Activated CD4-positive, alpha-beta memory T cell treated with anti-CD3 and anti-CD28 coated beads for 36 hours (primary cell): ENCODE results near the gene SCP2D1. TPM values are rescaled to one million over a fixed set of nuclear protein-coding genes. Genes with fewer than 3 reads are reported as not detected.

Experiments used
- CTCF ChIA-PET: fragments of 350-600 bp; sonication (Branson Sonifier 250); formaldehyde crosslinking; loops from one replicate; lab custom pipeline; 2021; ENCODE audit warnings: antibody characterized with exemption, inconsistent platforms; lab: Charles Lee
- POLR2A ChIA-PET: fragments of 350-600 bp; sonication (Branson Sonifier 250); formaldehyde crosslinking; loops from one replicate; lab custom pipeline; 2021; ENCODE audit warnings: antibody characterized with exemption; lab: Charles Lee
- DNase-seq: peaks from one replicate; pipeline ENCODE4 v3.0.0-alpha.2; 2020
- H3K27ac Mint-ChIP-seq: one replicate; pipeline ENCODE4 v1.8.0; 2021; ENCODE audit warnings: mixed read lengths
- H3K27me3 Mint-ChIP-seq: one replicate; pipeline ENCODE4 v1.8.0; 2021; ENCODE audit warnings: mixed read lengths
- H3K36me3 Mint-ChIP-seq: one replicate; pipeline ENCODE4 v1.8.0; 2021; ENCODE audit warnings: mixed read lengths
- H3K4me1 Mint-ChIP-seq: one replicate; pipeline ENCODE4 v1.8.0; 2021; ENCODE audit warnings: low read depth, mixed read lengths
- H3K4me3 Mint-ChIP-seq: one replicate; pipeline ENCODE4 v1.8.0; 2021; ENCODE audit warnings: mild to moderate bottlenecking, mixed read lengths
- H3K9me3 Mint-ChIP-seq: one replicate; pipeline ENCODE4 v1.8.0; 2021; ENCODE audit warnings: mixed read lengths
- intact Hi-C: fragments of 100-400 bp; cut with micrococcal nuclease; formaldehyde crosslinking; loops from one replicate; pipeline ENCODE4 v1.15.1; 2023
- total RNA-seq, 2 experiments: library from RNA; stranded (reverse); gene quantifications; one replicate each; pipeline ENCODE4 v1.2.3, GENCODE V29; 2021

Gene SCP2D1
- total RNA-seq, 2 experiments from 2014 or later, result not detected

DNA sequence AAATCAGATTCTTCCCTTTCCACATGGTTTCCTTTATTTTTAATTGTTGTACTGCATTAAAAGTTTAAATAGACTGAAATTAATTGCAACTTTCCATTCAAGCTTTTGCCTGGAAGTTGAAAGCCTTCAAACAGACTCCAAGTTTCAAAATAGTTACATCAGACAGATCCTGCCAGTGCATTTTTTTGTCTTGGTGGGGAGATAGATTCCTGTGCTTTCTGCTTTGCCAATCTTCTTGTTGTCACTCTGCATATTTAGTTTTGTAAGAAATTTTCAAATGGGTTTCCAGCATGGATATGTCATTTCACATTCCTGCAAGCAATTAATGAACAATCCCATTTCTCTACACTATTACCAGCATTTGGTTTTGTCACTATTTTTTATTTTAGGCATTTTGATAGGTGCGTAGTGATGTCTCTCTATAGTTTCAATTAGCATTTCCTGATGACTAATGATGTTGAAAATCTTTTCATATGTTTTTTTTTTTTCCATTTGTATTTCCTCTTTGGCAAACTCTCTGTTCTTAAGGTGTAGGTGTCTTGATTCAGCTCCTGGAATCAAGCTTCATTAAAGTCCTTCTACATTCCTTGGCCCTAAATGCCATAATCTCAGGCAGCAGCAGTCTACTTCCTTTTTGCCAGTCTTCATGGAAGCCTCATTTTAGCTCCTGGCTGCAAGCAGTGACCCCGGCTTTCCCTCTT lies 40.5 kb downstream of the SCP2D1 start:
- Mint-ChIP-seq H3K4me1 (no peaks in the 10 kb centered on the region), H3K27ac (no peak overlapping the region), H3K4me3 (no peak overlapping the region), H3K9me3 (no peaks in the 10 kb centered on the region), H3K36me3 (no peaks in the 10 kb centered on the region), H3K27me3 (peaks cover 9% of the 10 kb centered on the region)
- POLR2A ChIA-PET, result no interaction called here
- DNase-seq, result no peak
- intact Hi-C loops, result no loop called here
- CTCF ChIA-PET, result no interaction called here

DNA sequence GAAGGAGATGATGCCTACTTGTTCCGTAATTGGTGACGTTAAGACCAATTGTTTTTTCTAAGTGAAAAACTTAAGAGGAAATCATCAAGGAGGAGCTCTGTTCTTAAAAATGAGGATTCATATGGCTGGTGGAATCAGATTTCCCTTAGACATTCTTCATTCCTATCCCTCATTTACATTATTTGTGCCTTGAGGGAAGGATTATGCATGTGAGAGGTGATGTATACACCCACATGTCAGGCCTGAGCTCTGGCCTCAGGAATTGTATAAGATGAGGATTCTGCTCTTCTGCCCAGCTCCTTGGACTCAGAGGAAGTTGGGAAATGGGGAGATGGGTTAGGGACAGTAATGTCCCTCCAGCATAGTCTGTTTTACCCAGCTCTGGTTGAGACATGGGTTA lies 42.3 kb downstream of the SCP2D1 start:
- H3K27ac Mint-ChIP-seq, result no peak overlapping the region
- peaks cover 8% of the 10 kb centered on the region for H3K9me3 Mint-ChIP-seq
- intact Hi-C loops, result no loop called here
- no peak overlapping the region for H3K4me3 Mint-ChIP-seq
- no peaks in the 10 kb centered on the region for H3K4me1 Mint-ChIP-seq
- ChIA-PET POLR2A (no interaction called here), CTCF (no interaction called here)
- peaks cover 6% of the 10 kb centered on the region for H3K27me3 Mint-ChIP-seq
- DNase-seq, result no peak
- no peaks in the 10 kb centered on the region for H3K36me3 Mint-ChIP-seq

DNA sequence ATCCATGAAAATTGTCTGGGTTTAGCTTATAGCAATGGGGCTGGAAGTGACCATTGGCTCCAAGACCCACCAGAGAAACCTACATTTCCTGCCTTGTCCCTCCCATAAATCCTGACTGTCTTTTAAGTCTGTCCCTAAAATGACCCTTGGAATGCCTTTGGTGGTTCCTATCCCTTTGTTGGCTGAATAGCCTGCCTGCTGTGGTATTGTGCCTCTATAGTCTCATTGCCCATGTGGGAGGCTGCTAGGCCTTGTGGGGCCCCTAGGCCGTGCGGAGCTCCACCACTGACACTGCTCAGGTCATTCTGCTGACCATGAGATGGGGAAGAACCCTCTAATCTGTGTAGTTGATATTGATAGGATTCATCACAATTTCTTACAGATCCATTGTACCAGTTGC lies 43.3 kb downstream of the SCP2D1 start:
- Mint-ChIP-seq H3K9me3 (peaks cover 8% of the 10 kb centered on the region), H3K27me3 (peaks cover 6% of the 10 kb centered on the region), H3K4me3 (no peak overlapping the region), H3K4me1 (no peaks in the 10 kb centered on the region), H3K27ac (no peak overlapping the region), H3K36me3 (no peaks in the 10 kb centered on the region)
- ChIA-PET POLR2A (no interaction called here), CTCF (no interaction called here)
- intact Hi-C loops, result no loop called here
- no peak for DNase-seq

DNA sequence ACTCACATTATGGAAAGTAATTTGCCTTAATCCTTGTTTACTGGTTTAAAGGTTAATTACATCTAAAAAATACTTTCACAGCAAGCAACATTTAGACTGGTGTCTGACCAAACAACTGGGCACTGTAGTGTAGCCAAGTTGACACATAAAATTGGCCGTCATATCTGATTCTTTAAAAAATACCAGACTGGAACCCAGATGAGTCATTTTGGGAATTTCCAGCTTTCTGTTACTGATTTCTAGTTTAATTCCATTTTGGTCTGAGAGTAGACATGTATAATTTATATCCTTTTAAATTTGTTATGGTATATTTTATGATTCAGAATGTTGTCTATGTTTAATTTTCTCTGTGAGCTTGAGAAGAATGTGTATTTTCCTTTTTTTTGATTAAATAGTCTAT lies 44.1 kb downstream of the SCP2D1 start:
- CTCF ChIA-PET, result no interaction called here
- intact Hi-C loops, result no loop called here
- Mint-ChIP-seq H3K27ac (no peak overlapping the region), H3K27me3 (peaks cover 6% of the 10 kb centered on the region), H3K4me1 (no peaks in the 10 kb centered on the region), H3K4me3 (no peak overlapping the region), H3K9me3 (peaks cover 8% of the 10 kb centered on the region), H3K36me3 (no peaks in the 10 kb centered on the region)
- POLR2A ChIA-PET, result no interaction called here
- DNase-seq, result no peak

DNA sequence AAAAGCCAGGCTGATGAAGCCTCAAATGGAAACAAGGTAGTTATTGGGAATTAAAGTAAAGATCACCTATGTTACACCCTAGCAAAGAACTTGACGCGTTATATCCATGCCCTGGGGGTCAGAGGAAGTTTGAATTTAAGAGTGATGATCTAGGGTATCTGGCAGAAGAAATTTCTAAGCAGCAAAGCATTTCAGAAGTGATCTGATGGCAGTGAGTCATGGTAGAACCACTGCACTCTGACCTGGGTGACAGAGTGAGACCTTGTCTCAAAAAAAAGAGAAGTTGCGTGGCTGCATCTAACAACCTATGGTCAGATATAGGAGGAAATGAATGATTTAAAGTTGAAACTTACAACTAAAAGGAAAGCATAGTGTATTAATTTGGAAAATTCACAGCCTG lies 45.2 kb downstream of the SCP2D1 start:
- no peak overlapping the region for H3K27ac Mint-ChIP-seq
- no peaks in the 10 kb centered on the region for H3K4me1 Mint-ChIP-seq

More for the DNA sequence above, 45.2 kb downstream of the SCP2D1 start:
- H3K4me3 Mint-ChIP-seq, result no peak overlapping the region
- CTCF ChIA-PET, result no interaction called here
- H3K36me3 Mint-ChIP-seq, result no peaks in the 10 kb centered on the region
- DNase-seq, result no peak
- H3K27me3 Mint-ChIP-seq, result peaks cover 6% of the 10 kb centered on the region
- POLR2A ChIA-PET, result no interaction called here
- H3K9me3 Mint-ChIP-seq, result peaks cover 8% of the 10 kb centered on the region
- intact Hi-C loops, result no loop called here

Other genes with a start within 250 kb of the SCP2D1 start
- gene SMIM26, start 246.4 kb upstream of the SCP2D1 start, total RNA-seq, result 10 to 100 TPM; 56.0 to 59.0 TPM
- 10 to 100 TPM; 49.2 to 55.4 TPM for gene DTD1, start 225.7 kb upstream of the SCP2D1 start, total RNA-seq